GM19395 (cell line): ENCODE results near the gene RNF152.

Experiments used
- ATAC-seq: cut with Tn5 transposase; IDR thresholded peaks from one replicate; pipeline ENCODE4 v1.9.1; 2021; ENCODE audit warnings: mild to moderate bottlenecking, moderate library complexity; ENCODE audit not compliant: unreplicated experiment

RNF152 gene

GRCh38 chr18:61892683-61893308 lies at the start of gene RNF152:
TSS of gene RNF152 (minus strand) at chr18:61893007. CDS start at chr18:61816463, 76,544 bp downstream.
- ATAC-seq: no peak

GRCh38 chr18:61941948-61942471 lies 49.2 kb upstream of the RNF152 start:
- ATAC-seq: no peak

GRCh38 chr18:61939046-61939674 lies 46.4 kb upstream of the RNF152 start:
- ATAC-seq: no peak

GRCh38 chr18:61935362-61935761 lies 42.6 kb upstream of the RNF152 start:
- no peak for ATAC-seq

GRCh38 chr18:61931654-61932379 lies 39.0 kb upstream of the RNF152 start:
- ATAC-seq: no peak

- ATAC-seq: no peak
Measured at GRCh38 chr18:61929881-61930640, 37.3 kb upstream of the RNF152 start.

- no peak for ATAC-seq
Measured at GRCh38 chr18:61926532-61926931, 33.7 kb upstream of the RNF152 start.

GRCh38 chr18:61924550-61924949 lies 31.7 kb upstream of the RNF152 start:
- ATAC-seq: no peak

- ATAC-seq: no peak
Measured at GRCh38 chr18:61922435-61922834, 29.6 kb upstream of the RNF152 start.

- no peak for ATAC-seq
Measured at GRCh38 chr18:61921621-61922235, 28.9 kb upstream of the RNF152 start.

- no peak for ATAC-seq
Measured at GRCh38 chr18:61917818-61918217, 25.0 kb upstream of the RNF152 start.

GRCh38 chr18:61912476-61912875 lies 19.7 kb upstream of the RNF152 start:
- no peak for ATAC-seq

GRCh38 chr18:61910101-61910500 lies 17.3 kb upstream of the RNF152 start:
- ATAC-seq: no peak

- ATAC-seq: no peak
Measured at GRCh38 chr18:61908661-61909060, 15.9 kb upstream of the RNF152 start.

GRCh38 chr18:61901323-61901986 lies 8.6 kb upstream of the RNF152 start:
- ATAC-seq: peak; percentile 98

- ATAC-seq: no peak
Measured at GRCh38 chr18:61900504-61901281, 7.9 kb upstream of the RNF152 start.

- ATAC-seq: no peak
Measured at GRCh38 chr18:61898640-61899101, 5.9 kb upstream of the RNF152 start.

- ATAC-seq: no peak
Measured at GRCh38 chr18:61896757-61897156, 4.0 kb upstream of the RNF152 start.

GRCh38 chr18:61896118-61896517 lies 3.3 kb upstream of the RNF152 start:
- no peak for ATAC-seq
